ENCODE data around the gene ZSWIM6.
"Not testable (repeated sequence)": the region's sequence is repeated elsewhere in the genome, so short reads cannot be mapped to it uniquely, and the experiment has no call there.

Gene ZSWIM6

DNA sequence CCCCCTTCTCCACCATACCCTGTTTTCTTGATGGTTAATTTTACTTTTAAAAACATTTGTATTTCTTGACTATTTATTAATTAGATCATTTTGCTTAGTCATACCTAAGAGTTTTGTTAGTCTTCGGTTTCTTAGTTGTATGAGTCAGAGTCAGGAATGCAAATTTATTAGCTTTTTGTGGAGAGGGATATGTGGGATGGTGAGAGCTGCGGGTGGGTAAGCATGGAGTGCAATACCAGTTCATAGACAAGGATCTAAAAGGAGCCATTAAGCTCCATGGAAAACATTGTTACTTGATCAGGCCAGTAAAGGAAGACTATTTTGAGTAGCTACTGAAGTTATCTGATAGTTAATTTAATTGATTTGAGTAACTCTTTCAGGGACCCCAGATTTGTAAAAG, 77.5 kb downstream of the ZSWIM6 start:
- DNase-seq = no peak

DNA sequence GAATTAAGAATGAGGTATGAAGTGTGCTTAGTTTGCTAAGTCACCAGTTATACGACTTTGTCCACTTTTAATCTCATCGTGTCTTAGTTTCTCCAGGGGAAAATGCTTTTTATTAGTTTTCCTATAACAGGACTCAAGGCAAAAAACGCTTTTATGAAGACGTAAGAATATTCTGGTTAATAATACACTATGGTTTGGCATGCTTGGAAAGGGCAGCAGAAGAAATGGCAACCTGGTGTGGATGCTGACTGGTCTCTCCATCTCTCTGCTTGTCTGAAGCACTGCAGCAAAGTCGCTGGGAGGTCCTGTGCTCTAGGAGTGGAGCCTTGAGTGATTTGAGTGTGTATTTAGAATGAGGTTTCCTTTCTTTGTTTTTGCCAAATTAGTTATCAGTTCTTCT, 78.8 kb downstream of the ZSWIM6 start:
- no peak for DNase-seq

DNA sequence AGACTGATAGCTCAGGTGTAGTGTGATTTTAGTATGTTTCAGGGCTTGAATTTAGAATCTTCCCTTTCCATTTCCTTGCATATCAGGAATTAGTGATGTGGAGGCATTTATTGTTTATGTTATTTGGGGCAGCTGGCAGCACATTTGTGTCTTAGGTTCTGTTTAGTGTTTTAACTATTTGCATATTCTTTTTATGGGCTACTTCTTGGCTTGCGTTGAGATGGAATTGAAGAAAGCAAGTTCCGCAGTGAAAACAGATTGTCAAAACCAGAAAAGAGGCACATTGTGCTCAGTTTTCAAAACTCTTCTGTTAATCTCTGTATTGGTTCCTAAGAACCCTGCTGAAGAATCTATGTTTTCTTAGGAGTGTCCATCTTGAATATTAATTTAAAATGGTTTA, 80.3 kb downstream of the ZSWIM6 start:
- no peak for DNase-seq

DNA sequence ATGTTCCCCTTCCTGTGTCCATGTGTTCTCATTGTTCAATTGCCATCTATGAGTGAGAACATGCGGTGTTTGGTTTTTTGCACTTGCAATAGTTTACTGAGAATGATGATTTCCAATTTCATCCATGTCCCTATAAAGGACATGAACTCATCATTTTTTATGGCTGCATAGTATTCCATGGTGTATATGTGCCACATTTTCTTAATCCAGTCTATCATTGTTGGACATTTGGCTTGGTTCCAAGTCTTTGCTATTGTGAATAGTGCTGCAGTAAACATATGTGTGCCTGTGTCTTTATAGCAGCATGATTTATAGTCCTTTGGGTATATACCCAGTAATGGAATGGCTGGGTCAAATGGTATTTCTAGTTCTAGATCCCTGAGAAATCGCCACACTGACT, 81.1 kb downstream of the ZSWIM6 start:
- DNase-seq = not testable (repeated sequence)

DNA sequence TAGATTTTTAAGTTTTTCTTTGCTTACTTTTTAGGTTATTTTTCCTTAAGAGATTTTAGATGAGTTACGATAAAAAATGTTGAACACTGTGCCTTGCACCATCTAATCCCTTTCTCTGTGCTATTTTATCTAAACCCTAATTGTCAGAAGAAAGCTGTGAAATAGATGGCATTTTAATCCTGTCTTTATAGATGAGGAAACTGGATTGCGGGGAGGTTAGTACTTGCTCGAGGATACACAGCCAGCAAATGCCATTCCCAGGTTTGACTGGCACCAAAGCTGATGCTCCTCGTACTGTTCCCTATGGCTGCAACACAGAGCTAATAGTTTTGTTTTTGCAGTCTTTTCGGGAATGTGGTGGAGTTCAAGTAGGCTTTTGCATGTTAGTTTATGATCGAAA, 82.7 kb downstream of the ZSWIM6 start:
- no peak for DNase-seq

DNA sequence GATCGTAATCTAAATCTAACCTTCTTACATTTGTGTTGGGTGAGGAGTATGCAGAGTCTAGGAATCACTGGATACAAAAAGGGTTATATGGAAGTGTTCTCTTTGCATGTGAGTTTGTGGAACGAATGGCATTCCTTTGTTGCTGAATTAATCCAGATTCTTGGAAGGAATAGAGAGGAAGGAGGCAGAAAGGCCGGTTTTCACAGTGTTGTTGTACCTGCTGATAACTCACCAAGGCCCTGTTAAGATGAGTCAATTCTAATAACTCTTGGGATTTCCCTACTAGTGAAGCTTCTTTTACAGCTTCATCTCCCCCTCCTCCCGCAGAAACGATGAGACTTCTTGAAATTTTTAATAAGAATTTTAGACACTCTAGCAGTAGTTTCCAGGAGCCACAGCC, 84.0 kb downstream of the ZSWIM6 start:
- DNase-seq = no peak

DNA sequence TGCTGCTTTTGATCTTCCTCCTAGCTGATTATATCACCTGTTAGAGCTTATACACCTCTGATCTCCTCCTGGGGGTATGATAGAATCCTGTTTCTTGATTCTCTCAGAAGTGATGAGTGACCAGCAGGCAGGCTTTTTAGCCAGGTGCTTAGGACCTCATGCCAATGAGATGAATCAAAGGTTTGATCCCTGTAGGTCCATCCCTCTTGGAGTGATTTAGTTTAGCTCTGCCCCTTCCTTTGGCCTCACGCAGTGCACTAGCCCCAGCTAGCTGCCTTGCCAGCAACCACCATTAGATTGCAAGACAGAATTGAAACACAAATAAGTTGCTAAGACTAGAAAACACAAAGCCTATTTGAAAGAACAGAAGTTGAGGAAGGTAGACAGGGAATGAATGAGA, 84.4 kb downstream of the ZSWIM6 start:
- no peak for DNase-seq

DNA sequence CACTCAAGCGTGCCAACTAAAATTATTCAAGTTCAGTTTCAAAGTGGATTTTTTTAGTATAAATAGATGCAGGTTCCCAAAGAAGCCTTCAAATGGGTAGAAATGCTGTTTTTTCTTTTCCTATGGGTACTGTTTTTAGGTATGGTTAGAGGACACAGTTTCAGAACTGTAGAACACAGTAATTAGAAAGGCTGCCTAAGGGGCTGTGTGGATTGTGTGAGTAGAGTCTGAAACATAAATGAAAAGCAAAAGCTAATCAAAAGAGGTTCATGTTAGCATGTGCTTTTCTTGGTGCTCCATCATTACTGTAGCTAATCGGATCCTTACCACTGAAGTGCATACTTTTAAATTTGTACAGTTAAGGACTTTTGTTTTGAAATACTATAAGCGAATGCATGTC, 85.3 kb downstream of the ZSWIM6 start:
- no peak for DNase-seq

DNA sequence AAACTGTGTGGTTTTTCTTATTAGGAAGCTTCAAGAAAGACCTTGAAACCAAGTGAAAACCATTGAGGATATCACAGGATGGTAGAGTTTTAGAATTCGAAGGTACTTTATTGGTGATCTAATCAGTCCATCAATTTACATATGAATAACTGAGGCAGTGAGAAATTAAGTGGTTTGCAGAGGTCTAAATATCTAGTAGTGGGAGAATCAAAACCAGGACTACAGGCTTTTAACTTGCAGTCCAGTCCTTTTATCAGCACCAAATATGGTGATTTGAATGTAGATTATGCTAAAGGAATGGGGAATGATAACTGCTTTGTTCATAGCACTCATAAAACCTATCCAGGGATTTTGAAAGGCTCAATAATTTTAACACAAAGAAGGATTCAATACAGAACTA, 85.8 kb downstream of the ZSWIM6 start:
- DNase-seq = no peak

DNA sequence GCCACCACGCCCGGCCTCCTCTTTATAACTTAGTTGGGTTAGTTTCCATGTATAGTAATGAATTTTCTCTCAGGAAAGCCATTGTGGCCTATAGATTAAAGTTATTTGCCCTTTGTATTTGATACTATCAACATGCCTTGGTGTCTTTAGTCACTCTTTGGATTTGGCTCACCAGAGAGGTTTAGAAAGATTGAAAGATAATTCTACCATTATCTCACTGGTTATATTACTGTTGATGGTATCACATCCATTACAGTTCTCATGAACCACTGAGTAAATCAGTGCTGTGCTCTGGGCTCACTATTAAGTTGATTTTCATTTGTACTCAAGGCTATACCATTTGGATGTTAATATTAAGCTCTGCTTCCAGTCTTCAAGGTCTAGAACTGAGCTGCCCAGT, 87.0 kb downstream of the ZSWIM6 start:
- no peak for DNase-seq

DNA sequence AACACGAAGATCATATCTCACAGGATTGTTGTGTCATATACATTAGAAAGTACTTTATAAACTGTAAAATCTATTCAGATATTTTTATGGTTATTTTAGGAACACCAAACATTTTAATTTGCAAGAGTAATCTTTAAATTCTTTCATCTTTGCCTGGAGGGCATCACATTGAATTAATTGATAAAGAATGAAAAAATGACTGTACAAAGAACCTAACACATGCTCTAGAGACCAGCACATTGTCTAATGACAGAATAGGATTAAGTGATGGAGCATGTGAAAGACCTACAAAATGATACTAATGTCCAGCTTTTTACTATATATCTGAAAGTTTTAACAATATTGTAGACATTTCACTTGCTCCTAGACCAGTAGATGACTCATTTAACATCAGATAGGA, 88.0 kb downstream of the ZSWIM6 start:
- DNase-seq = no peak

DNA sequence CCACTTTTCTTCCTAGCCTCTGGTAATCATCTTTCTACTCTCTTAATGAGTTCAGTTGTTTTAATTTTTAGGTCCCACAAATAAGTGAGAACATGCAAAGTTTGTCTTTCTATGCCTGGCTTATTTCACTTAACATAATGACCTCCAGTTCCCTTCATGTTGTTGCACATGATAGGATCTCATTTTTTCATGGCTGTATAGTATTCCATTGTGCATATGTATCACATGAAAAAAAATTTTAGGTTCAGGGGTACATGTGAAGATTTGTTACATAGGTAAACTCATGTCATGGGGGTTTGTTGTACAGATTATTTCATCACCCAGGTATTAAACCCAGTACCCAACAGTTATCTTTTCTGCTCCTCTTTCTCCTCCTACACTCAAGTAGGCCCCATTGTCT, 89.2 kb downstream of the ZSWIM6 start:
- not testable (repeated sequence) for DNase-seq

DNA sequence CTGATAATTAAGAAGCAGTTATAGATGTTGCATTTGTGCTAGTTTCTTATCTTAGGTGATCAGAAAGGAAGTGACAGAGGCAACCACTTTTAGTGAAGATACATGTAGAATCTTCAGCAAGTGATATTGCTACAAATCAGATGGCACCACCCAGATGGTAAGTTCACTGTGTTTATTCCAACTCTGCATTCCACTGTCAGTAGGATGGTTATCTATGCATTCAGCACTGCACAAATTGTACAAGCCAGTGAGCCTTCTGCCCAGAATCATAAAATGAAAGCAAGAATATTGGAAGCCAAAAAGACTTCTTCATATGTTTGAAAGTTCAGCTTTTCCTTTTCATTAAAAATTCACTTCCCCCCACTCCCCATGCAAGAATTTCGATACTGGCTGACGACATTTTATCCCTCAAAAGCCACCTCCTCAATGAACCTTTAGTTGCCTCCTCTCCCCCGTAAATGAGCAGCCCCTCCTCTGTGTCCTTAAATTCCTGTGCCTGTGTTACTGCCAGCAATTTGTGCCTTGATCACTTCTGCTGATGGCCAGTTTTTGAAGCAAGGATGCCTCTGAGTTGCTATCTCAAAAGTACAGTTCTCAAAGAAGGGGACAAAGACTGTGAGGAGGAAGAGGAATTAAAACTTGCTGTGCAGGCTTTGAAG, 91.6 kb downstream of the ZSWIM6 start:
- DNase-seq = no peak

DNA sequence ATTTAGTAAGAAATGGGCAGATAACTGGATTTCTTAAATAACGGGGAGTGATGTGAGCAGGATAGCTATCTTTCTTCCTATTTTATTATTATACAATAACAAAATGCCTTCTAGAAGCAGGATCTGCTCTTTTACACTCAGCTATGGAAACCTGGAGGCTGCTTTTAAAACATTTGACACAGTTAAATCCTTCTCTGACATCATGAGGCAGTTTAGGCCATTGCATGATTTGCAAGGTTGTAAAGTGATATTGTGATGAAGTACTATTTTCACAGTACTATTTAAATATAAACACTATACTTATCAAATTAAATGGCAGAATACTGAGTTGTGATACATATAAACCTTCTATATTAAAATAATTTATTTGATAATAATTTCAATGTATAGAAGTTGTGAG, 93.9 kb downstream of the ZSWIM6 start:
- no peak for DNase-seq

DNA sequence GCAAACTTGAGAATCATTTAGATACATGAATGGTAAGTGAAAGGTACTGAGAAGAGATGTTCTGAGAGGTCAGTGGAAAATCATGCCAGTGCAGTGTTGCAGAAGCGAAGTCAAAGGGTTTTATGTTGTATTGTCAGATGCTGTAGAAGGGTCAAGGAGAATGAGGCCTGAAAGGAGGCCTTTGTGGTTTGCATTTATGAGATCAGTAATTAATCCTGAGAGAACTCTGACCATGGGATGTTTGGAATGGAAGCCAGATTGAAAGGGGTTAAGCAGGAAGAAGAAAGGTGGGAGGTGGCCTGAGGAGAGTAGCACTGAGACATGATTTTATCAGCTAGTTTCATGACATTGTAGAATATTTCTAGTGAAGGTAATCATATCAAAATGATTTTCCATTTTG, 97.8 kb downstream of the ZSWIM6 start:
- no peak for DNase-seq

DNA sequence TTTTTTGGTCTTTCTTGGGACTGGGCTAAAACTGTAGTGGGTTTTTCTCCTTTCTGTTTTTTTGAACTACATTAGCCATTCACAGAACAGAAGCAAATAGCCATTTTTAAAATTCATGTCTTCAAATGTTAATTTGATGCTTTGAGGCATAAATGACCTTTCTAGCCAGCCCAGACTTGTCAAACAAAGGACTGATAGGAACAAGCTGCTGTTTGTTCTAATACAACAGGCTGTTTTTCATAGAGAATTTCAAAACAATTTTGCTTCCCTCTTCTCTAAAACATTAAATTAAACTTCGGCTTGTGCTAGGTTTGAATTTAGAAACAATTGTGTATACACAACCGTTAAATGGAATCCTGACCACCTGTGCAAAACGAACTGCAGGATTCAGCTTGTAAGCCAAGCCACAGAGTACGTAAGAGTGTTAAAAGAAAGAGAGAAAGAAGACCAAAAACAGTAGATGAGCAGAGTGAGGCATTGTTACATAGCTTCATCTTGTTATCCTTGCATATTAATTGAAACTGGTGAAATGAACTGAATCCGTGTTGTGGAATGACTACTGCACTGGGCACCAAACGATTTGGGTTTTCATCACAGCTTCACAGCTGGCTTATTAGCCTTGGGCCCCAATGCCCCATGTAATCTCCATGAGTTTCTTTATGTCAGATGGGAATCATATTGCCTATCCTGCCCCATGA, 100.0 kb downstream of the ZSWIM6 start:
- no peak for DNase-seq

DNA sequence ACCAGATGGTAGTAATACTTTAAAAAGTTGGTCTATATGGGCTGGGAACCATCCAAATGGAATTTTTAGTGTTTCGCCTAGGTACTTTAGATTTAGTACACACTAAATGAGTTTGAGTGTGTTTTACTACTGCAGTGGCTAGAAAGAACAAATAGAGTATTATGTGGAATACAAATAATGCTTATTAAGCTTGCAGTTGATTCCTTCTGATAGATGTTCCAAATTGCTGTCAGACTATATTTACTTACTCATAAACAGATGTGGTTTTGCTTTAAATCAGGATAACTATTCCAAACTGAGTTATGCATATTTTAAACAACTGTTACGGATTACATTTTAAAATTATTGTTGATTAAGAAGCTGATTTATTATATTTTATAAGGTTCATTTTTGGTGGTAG, 103.3 kb downstream of the ZSWIM6 start:
- no peak for DNase-seq

DNA sequence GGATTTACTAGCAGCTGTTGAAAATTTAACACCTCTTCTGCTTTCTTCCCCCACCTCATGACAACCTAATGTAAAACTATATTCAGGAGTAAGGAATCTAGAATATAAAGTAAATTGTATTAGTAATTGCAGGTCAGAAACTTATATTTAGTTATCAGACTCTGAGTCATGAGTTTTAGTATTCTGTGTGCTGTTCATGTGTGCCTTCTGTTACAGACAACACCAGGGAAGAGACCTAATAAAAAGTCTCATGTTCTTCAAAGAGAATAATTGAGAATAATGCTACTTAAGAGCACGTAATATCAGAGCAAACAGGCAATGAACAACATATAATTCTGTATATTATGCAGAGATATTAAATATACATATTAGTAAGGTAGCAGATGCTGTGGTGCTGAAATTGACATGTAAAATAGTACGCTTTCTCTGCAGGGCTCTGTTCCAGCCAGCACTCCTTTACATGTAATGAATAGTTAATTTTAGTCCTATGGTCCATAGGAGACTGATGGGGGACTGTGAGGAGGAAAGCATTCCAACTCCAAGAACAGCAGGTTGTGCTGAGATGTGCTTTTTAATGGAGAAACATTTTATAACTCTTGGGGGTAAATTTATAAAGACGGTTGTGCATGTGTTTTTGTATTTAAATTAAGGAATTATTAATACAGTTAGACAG, 106.4 kb downstream of the ZSWIM6 start:
- no peak for DNase-seq

DNA sequence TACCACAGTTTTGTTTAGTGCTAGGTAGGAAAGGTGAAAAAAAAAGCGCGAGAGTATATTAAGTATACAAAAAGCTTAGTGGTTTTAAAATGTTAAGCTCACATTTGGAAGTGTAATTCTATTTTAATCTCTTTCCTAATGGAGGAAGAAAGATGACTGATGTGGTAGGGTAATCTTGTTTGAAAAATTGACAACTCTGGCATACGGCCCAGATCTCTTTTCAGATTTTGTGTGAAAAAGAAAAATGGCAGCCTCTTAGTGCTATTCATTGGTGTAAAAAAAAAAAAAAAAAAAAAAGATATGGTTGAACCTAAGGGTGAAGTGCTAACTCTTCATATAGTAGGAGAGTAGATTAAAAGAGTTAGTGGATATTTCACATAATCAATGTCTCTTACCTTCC, 108.0 kb downstream of the ZSWIM6 start:
- no peak for DNase-seq

DNA sequence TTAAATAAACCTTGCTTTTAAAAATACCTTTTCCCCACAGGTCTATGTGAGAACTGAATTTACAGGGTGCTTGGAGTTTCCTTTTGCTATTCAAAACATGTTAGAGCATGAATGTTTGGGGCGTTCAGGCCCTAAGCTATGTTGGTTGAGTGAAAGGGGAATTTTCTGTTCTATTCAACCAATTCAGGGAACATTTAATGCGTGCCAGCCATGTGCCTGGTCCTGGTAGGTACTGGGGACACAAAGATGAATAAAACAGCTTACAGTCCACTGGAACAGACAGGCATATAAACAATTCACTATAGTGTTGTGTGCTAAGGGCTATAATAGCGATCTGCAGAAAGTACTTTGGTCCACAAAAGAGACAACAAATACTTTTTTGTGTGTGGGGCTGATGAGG, 108.5 kb downstream of the ZSWIM6 start:
- DNase-seq = no peak

DNA sequence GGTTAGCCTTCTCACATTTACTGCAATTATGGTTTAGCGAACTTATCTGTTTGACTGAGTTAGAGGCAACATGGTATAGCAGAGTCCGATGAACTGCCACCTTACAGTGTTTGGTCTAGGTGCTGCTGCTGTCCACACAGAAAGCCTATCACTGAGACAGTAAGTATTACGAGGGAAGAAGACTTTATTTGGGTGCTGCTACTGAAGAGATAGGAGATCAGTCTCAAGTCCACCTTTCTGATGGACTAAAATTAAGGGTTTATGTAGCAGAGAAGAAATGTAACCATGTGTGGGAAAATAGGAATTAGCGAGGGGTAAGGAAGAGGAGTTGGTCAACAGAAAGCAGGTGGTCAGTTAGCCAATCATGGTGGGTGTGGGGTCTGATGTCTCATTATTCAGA, 109.7 kb downstream of the ZSWIM6 start:
- DNase-seq = no peak

DNA sequence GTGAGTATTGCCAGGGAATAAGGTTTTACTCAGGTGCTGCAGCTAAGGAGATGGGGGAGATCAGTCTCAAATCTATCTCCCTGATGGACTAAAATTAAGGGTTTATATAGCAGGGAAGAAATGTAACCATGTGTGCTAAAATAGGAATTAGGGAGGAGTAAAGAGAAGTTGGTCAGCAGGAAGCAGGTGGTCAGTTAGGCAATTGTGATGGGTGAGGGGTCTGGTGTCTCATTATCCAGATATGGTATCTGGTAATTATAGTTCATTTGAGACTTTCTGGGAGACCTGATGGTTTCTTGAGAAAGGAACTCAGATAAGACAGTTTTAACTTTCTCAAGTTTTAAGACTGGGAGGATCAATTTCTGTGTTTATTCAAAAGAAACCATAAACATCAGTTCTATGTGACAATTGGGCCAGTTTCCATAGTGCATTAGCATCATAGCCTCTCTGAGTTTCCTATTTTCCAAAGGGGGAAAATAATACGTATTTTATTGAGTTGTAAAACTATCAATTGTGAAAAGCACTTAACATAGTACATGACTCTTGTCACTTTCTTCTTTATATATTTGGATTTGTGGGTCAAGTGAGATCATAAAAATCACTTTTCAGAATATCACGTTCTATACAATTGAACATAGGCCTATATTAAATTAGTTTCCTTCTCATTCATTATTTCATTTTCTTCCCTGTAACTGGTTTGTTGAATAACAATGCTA, 115.9 kb downstream of the ZSWIM6 start:
- DNase-seq = no peak

DNA sequence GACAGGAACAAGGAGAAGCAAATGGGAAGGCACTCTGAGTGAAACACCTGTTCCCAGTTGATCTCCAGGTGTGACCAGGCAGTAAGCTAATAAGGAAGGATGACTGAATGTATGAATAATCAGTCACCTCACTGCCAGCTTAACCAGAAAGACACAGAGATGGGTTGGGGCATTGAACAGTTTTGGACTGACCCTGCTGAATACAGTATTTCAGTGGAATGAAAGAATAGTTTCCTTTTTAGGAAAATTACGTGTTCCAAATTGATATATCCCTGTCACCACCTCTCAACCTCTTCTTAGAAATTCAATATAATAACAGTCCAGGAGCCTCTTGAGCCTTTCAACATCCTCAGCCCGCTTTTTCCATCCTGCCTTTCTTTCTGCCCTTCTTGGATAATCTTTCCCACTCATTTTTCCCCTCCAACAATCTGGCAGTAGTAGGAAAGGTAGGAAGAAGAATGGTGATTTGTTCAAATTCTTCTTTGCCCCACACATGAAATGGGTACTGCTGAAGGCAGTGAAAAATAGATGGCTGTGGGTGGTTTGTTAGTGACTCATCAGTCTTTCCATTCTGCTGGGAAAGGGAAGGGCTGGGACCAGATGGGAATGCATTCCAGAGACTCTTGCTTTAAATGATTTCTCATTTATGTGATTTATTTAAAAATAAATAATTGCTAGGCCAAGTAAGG, 117.9 kb downstream of the ZSWIM6 start:
- no peak for DNase-seq

Data from CD4-positive, alpha-beta T cell treated with Interleukin-1 beta for 1 hour (primary cell).